Mucosa of descending colon (tissue), 3 donors: Measurements from ENCODE around the gene PLXDC2. TPM values are rescaled to one million over a fixed set of nuclear protein-coding genes. Genes with fewer than 3 reads are reported as not detected.

ENCODE experiments used
- ATAC-seq: fragments of 200-7000 bp; cut with Tn5 transposase; one replicate; pipeline ENCODE4 v1.9.1; 2020; ENCODE audit warnings: mild to moderate bottlenecking, moderate library complexity
- DNase-seq, 3 donors: peaks; one replicate each; pipeline ENCODE4 v3.0.0-alpha.2; 2020
- H3K36me3 ChIP-seq: fragments of 200-600 bp; one replicate; pipeline ENCODE4 v1.8.0; 2021; ENCODE audit warnings: low read depth, mild to moderate bottlenecking
- H3K4me1 ChIP-seq: fragments of 200-600 bp; one replicate; pipeline ENCODE4 v1.8.0; 2021; ENCODE audit warnings: low read depth, mild to moderate bottlenecking
- H3K4me3 ChIP-seq: fragments of 200-600 bp; one replicate; pipeline ENCODE4 v1.8.0; 2021; ENCODE audit warnings: mild to moderate bottlenecking
- H3K9me3 ChIP-seq: fragments of 200-600 bp; one replicate; pipeline ENCODE4 v1.8.0; 2021; ENCODE audit warnings: mild to moderate bottlenecking
- intact Hi-C, 2 donors: fragments of 100-400 bp; cut with DNase I in 1 of 2; cut with micrococcal nuclease in 1 of 2; formaldehyde crosslinking; loops; one replicate each; pipeline versions ENCODE4 v1.11.0 to v1.11.1; 2022; cut with DNase I, micrococcal nuclease
- total RNA-seq, 3 donors: library from RNA; stranded (reverse); fragmentation: NEBNext Ultra II Directional in 2 of 3; extraction: Animal tissue kit (Norgen Biotek cat#: 25700) in 2 of 3; gene quantifications; one replicate each; pipeline versions ENCODE4 v1.2.1 to v1.2.4, GENCODE V29; 2021 to 2023
- TF ChIP-seq, protein P1 (sequence below): fragments of 200-600 bp; IDR thresholded peaks from one replicate; pipeline ENCODE4 v1.8.0; 2022; ENCODE audit warnings: antibody characterized with exemption, mild to moderate bottlenecking
- donor health status: DM: no; HTN: no; CAD: no; lungs with moderate emphysema.
- donor health status: DM: no; HTN: no; CAD: no.
- donor health status: DM: no; HTN: yes; CAD: no.

Gene PLXDC2
- total RNA-seq, 3 donors from 2014 or later, result 19.9 to 31.6 (median 30.3) TPM

DNA sequence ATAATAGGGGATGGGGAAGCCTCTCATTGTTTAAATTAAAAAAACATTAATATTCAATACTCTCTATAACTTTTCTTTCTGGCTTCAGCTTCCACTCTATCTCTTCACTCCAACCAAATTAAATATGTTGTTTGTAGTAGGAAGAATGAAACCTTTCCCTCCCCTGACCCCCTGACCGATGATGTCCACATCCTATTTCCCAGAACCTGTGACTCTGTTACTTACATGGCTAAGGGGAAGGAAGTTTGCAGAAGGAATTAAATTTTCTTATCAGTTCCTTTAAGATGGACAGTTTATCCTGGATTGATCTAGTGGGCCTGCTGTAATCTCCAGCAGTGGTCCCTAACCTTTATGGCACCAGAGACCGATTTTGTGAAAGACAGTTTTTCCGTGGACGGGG, 130.0 kb downstream of the PLXDC2 start:
- ATAC-seq (no peak), DNase-seq (no peak)
- TF ChIP-seq, protein P1, sequence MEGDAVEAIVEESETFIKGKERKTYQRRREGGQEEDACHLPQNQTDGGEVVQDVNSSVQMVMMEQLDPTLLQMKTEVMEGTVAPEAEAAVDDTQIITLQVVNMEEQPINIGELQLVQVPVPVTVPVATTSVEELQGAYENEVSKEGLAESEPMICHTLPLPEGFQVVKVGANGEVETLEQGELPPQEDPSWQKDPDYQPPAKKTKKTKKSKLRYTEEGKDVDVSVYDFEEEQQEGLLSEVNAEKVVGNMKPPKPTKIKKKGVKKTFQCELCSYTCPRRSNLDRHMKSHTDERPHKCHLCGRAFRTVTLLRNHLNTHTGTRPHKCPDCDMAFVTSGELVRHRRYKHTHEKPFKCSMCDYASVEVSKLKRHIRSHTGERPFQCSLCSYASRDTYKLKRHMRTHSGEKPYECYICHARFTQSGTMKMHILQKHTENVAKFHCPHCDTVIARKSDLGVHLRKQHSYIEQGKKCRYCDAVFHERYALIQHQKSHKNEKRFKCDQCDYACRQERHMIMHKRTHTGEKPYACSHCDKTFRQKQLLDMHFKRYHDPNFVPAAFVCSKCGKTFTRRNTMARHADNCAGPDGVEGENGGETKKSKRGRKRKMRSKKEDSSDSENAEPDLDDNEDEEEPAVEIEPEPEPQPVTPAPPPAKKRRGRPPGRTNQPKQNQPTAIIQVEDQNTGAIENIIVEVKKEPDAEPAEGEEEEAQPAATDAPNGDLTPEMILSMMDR, result no peak
- Histone ChIP-seq H3K4me3 (no peak overlapping the region), H3K36me3 (no peaks in the 10 kb centered on the region), H3K4me1 (no peaks in the 10 kb centered on the region), H3K9me3 (no peaks in the 10 kb centered on the region)
- intact Hi-C loops, result no loop called here

DNA sequence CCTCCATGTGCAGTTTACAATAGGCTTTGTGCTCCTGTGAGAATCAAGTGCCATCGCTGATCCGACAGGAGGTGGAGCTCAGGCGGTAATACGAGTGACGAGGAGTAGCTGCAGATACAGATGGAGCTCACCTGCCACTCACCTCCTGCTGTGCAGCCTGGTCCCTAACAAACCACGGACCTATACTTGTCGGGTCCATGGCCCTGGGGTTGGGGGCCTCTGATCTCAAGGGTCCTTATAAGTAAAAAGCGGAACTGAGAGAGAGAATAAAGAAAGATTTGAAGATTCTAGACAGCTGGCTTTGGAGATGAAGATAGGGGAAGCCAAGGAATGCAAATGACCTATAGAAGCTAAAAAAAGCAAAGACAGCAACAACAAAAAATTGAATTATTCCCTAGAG, 130.6 kb downstream of the PLXDC2 start:
- ATAC-seq (no peak), DNase-seq (no peak)
- Histone ChIP-seq H3K9me3 (no peaks in the 10 kb centered on the region), H3K4me3 (no peak overlapping the region), H3K4me1 (no peaks in the 10 kb centered on the region), H3K36me3 (no peaks in the 10 kb centered on the region)
- TF ChIP-seq, protein P1, result no peak
- intact Hi-C loops, result no loop called here

DNA sequence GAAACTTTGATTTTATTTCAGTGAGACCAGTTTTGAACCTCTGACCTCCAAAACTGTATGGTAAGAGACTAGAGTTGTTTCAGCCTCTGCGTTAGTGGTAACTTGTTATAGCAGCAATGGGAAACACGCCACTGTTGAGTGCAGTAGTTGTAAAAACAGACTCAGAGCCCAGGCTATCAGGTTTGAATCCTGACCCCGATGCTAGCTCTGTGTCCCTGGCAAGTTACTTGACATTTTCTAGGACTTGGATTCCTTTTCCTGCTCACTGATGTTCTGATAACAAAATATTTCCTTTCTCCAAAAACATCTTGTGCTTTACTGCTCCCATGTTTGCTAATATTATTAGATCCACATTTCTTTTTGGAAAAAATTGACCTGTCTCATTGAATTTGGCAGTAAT, 131.0 kb downstream of the PLXDC2 start:
- DNase-seq (no peak), ATAC-seq (no peak)
- Histone ChIP-seq H3K4me3 (no peak overlapping the region), H3K36me3 (no peaks in the 10 kb centered on the region), H3K4me1 (no peaks in the 10 kb centered on the region), H3K9me3 (no peaks in the 10 kb centered on the region)
- intact Hi-C loops, result no loop called here
- TF ChIP-seq, protein P1, result no peak

DNA sequence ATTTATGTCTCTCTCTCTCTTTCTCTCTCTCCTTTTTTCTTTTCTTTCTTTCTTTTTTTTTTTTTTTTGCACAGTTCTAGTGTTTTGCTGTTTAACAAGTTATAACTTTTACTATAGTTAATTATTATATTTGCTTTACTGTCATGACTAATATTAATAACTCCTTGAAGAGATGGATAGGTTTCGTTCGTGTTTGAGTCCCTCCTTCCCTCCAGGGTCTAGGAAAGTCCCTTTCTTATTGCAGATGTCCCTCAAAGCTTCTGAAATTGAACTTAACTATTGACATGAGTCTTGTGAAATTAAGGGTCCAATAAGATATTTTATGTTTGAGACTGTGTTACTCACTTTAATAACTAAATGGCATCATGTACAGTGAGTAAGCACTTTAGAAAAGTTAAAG, 131.4 kb downstream of the PLXDC2 start:
- intact Hi-C loops, result no loop called here
- TF ChIP-seq, protein P1, result no peak
- no peak for DNase-seq
- Histone ChIP-seq H3K9me3 (no peaks in the 10 kb centered on the region), H3K36me3 (no peaks in the 10 kb centered on the region), H3K4me3 (no peak overlapping the region), H3K4me1 (no peaks in the 10 kb centered on the region)
- no peak for ATAC-seq

DNA sequence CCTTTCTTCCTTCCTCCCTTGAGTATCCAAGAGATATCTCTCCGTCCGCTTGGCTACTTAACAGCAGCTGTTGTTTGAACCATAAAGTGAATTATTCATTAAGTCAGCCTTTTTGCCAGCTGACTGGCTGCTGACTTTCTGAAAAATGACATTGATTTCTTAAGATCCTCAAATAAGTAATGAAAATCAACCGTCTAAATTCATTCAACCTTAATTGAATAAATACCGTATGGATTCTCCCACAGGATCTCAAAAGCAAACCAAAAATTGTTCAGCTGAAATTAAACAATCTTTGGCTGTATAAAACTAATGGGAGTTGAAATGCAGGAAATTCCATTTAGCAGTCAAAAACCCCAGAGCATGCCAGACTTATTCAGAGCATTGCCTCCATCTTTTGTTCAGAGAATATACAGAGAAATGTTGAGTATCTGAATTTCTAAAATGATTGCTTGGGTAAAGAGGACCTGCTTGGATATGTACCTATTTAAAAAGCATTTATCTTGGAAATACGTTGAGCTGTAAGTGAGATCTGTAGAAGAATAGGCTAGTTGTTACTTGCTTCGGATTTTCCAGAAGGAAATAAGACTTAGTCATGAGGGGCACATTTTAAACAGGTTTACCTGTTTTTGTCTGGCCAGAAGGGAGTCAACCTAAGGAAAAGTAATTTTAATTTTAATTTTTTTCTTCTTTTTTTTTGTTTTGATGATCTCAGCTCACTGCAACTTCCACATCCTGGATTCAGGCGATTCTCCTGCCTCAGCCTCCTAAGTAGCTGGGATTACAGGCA, 136.2 kb downstream of the PLXDC2 start:
- Histone ChIP-seq H3K4me1 (peaks cover 7% of the 10 kb centered on the region), H3K4me3 (no peak overlapping the region), H3K9me3 (no peaks in the 10 kb centered on the region), H3K36me3 (no peaks in the 10 kb centered on the region)
- TF ChIP-seq, protein P1, result no peak
- ATAC-seq, result no peak
- no peak for DNase-seq
- intact Hi-C loops, result no loop called here
